Measurements from ENCODE around the gene ATP1B4. TPM values are rescaled to one million over a fixed set of nuclear protein-coding genes. Genes with fewer than 3 reads are reported as not detected.

The ATP1B4 gene
- total and polyA plus RNA-seq, 2 of the 8 experiments (the other 6 are each of a cell fraction or from before 2014, with no cell fraction given): not detected

- TF ChIP-seq CHD7 (IDR thresholded peaks at IDR 0.05; ENCODE audit: insufficient replicate concordance, low read length): no peak
- no peak for TF ChIP-seq SP4 (IDR thresholded peaks at IDR 0.05; ENCODE audit: low read length)
- no peak for TF ChIP-seq HDAC2 (IDR thresholded peaks at IDR 0.05; ENCODE audit: borderline replicate concordance in 1 of 2, low read depth in 2 of 2, low read length in 2 of 2)
- TF ChIP-seq SUZ12 (IDR thresholded peaks at IDR 0.05; ENCODE audit: low read length): no peak
- no peak for TF ChIP-seq RBBP5 (IDR thresholded peaks at IDR 0.05; ENCODE audit: borderline replicate concordance, low read depth, low read length)
- TF ChIP-seq MAX (IDR thresholded peaks at IDR 0.05): no peak
- no peak for TF ChIP-seq EP300 (IDR thresholded peaks at IDR 0.05; ENCODE audit: borderline replicate concordance in 1 of 2, low read depth in 2 of 2, low read length in 2 of 2)
- TF ChIP-seq CBX5 (IDR thresholded peaks at IDR 0.05; ENCODE audit: low read depth, low read length): no peak
These were observed 27.7 kb upstream of the ATP1B4 start (continued) for GRCh38 chrX:120334151-120334550.
